HG03558 (cell line): ENCODE results near the gene HNRNPM.

Experiments used
- ATAC-seq: cut with Tn5 transposase; IDR thresholded peaks from one replicate; pipeline ENCODE4 v1.9.1; 2021; ENCODE audit warnings: moderate number of reproducible peaks; ENCODE audit not compliant: unreplicated experiment; ENCODE audit errors: extremely low read depth

The HNRNPM gene

DNA sequence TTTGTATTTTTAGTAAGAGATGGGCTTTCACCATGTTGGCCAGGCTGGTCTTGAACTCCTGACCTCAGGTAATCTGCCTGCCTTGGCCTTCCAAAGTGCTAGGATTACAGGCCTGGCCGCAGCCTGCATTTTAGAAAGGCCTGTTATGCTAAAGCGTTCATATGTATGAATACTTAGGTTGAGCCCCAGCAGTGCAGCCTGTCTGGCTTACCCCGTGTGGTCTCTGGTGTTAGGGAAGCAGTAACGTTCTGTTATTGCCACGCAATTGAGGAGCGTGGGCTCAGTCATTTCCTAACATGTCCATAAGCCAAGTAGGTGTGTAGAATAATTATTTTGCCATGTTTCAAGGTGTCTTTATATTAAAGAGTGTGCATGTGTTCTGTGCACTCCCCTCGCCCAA lies 14.3 kb downstream of the HNRNPM start:
- ATAC-seq, result no peak

DNA sequence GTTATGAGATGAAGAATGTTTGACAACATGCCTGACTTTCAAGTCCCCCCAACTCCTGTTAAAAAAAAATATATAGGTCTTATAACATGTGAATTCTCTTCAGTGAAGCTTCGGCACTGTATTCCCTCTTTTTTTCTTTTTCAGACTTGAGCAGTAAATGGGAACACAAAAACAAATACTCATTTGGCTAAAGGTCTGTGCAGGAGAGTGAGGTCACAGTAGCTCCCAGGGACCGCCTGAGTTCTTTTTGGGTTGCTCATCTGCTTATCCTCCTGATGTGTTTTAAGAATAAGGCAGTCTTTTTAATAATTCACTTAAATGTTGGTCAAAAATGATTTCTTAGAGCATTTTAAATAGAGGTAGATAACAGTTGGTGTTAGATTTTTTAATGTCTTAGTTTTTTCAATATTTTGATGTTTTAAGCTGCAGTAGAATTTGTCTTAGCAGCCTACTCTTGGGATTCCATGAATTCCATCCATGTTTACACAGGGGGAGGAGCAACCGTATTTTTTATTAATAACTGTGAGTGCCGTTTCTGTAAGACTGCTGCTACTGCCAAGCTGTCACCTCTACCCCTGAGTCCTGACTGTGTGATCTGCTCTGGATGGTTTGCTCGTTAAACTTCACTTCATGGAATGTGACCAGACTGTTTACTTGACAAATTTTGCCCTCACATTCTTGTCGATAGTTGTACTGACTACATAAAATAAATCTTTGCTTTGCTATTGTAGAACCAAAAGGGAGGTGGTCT lies 14.9 kb downstream of the HNRNPM start:
- ATAC-seq, result no peak

DNA sequence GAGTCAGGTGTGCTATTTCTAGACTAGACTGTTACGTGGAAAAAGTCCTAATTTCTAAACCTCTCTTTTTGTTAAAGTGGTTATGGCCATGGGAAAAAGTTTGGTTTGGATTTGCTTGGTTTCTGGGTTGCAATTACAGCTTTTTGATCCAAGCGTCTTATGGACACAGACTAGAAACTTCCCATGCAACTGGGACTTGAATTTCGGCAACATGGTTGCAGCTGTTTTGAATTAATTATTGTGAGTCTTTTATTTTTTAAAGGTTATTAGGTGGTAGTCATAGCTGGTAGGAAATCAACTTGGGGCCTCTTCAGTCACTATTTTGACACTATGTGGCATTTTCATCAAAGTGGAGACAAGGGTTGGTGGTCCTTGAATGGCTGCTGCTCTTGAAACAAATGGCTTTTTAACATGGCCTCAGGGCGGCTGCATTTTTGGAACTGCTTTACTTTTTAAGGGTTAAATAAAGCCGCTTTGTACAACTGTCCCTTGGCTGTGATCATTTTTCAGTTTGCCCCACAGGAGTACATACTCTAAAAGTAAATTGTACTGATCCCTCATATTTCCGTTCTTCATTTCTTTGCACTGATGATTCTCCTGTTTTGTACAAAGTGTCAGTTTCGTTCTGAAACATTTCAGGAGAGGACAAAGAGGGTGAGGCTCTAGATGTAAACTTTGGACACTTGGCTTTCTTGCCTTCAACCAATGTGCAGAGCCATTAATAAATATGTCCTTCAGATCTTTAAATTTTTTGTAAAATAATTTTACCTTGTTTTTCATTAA lies 15.9 kb downstream of the HNRNPM start:
- ATAC-seq, result no peak

DNA sequence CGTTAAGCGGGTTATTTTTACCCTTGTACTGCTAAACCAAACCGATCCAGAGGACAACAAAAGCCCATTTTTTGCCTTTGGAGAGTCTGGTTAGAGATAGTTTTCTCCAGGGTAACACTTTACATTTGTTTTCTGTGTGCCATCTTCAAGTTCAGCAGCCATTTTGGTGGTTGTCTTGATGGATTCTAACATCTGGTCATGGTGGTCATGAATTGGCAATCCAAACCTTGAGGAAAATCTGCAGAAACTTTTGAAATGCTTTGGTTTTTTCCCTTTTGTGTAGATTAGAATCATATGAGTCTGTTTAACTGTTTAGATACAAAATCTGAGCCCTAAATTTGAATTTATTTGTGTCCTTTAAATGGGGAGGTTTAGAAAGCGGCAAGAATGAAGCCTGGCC lies 16.6 kb downstream of the HNRNPM start:
- ATAC-seq, result no peak

DNA sequence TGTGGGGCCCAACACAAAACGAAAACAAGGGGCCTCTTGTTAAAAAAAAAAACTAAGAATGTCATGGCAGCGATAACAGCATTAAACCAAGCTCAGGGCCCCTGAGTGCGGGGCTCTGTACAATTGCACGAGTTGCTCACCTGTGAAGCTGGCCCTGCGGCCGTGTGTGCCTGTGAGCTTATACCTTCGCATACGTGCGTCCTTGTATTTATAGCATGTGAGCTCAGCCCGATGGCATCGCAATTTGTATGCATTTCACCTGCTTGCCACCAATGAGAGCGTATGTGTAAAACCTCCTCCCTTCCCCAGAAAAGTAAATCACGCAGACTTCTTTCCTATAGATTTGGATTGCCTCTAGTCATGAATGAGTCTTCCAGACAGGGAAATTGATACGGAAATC lies 17.1 kb downstream of the HNRNPM start:
- no peak for ATAC-seq

DNA sequence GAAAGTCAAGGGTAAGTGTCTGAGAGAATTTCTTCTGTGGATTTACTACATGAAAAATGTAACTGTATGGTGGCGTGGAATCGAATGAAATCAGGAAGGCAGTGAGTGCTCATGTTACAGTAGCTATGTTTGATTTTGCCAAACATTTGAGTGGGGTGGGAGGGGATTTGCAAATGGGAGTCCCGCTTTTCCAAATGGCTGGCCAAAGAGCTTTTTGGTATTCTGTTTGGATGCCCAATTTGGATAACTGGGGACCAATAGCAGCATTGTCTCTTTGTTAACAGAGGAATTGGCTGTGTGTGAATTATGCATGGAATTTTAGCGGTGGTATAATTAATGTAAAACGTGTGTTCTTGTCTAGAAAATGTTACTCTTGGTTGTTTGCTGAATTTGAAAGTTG lies 17.8 kb downstream of the HNRNPM start:
- no peak for ATAC-seq

DNA sequence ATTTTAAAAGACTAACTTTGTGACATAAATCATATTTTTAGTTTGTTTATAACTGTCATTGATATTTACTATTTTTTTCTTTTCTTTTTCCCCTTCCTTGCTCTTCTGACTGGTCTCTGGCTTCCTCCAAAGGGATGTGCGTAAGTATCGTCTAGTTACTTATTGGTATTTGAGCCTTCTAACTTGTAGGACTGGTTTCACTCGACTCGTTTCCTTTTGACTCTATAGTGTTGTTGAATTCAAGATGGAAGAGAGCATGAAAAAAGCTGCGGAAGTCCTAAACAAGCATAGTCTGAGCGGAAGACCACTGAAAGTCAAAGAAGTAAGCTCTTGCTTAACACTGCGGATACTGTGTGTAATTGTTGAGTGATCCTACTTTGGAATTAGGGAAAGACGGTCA lies 18.6 kb downstream of the HNRNPM start:
- no peak for ATAC-seq

DNA sequence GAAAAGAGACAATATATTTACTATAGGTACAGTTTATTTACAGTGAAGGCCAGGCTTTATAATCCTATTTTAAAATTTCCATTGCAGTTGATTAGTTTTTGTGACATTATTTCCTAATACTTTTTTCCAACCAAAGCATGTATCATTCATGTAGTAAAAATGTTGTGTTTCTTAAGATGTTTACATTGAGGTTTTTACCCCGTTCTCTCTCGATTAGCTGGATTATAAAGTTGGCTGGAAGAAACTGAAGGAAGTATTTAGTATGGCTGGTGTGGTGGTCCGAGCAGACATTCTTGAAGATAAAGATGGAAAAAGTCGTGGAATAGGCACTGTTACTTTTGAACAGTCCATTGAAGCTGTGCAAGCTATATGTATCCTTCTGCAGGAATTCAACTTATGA lies 21.2 kb downstream of the HNRNPM start:
- ATAC-seq, result no peak

DNA sequence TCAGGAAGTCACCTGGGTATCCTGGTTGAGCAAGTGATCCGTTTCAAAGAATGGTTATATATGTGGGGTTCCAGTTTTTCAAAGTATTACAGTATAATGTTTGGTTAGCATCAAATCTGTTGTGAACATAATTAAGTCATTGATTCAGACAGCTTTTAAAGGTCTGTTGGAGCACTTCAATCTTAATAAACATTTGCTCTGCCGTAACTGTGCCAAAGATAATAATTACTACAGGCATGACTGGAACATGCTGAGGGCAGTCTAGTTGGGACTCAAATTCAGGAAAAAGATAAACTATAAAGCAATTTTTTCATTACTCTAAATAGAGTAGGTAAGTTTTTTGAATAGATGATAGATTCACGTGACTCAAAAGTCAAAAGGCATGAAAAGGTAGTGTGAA lies 23.3 kb downstream of the HNRNPM start:
- ATAC-seq, result no peak

DNA sequence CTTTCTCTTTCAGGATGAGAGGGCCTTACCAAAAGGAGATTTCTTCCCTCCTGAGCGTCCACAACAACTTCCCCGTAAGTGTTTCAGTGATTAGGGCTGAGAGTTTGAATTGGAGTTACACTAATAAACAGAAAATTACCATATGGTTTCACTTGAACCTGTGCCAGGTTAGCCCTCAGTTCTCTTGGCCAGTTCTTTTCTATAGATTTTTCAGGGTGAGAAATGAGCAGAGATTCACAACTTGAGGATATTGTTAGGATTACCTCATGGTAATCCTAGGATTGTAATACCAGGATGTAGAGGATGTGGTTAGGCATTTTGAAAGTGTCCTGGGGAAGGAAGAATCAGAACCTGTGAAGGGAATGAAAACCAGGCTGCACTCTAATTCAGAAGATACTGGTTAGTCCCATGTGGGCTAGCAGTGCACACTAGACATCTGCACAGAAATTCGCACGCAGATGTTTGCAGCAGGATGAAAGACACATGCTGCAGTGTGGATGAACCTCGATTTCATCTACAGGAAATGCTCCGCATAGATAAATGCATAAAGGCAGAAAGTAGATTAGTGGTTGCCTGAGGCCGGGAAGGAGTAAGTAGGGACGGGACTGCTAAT lies 24.1 kb downstream of the HNRNPM start:
- no peak for ATAC-seq

DNA sequence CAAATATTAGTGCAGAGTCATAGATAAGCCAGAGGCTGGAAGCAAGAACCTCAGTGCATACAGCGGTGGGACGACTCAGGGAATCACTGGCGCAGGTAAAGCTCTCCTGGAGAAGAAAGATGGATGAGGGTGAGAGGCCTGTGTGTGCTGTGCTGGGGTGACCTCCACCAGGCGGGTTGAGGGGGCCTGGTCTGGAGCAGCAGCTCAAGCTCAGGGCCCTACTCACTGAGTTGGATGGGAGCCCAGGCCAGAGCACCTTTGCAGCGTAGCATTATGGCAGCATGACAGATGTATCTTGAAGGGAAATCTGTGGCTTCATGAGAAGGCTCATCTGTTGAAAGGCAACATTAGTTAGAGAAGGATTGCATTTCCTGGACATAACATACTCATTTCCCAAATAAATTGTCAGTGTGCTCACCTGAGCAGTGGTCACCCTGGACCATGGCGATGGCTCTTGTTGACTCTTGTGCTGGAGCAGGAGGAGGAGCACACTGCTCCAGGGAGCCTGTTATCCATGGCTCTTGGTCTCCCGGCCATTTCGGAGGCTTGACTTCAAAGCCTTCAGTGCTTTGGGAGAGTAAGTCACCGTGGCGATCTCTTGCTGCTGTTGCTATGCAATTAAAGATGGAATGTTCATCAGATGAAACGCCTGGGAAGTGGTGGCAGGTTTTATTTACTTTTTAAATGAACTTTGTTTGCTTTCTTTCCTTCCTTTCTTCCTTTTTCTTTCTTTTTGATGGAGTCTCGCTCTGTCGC lies 25.0 kb downstream of the HNRNPM start:
- no peak for ATAC-seq

DNA sequence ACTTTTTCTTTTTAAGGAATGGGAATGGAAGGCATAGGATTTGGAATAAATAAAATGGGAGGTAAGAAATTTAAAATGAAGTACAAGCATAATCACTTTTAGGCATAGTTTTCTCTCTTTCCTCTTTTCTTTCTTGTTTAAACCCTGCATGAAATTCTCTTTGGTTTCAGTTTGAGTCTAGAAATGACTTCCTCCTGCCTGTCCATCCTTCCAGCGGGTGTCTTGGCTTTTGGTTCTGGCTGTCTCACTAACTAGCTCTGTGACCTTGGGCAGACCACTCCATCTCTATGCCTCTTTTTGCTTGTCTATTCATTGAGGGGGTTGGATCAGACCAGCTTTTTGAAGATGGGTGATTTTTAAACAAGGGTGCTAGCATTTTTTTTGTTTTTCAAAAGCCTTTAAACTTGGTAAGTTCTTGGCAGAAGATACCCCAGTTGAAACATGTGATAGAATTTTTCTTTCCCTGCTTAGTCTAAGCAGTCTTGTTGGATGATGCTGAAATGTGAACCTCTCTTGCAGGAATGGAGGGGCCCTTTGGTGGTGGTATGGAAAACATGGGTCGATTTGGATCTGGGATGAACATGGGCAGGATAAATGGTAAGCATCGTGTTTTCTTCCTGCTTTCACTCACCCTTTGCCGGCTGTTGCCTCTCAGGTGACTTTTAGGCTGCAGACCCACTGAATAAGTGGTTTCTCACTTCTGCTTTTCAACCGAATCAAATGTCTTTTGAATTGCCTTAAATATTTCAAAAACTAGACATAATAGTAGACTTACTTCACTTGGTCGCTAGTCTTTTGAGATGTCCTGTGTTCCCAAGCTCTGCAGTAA lies 29.1 kb downstream of the HNRNPM start:
- ATAC-seq, result no peak

DNA sequence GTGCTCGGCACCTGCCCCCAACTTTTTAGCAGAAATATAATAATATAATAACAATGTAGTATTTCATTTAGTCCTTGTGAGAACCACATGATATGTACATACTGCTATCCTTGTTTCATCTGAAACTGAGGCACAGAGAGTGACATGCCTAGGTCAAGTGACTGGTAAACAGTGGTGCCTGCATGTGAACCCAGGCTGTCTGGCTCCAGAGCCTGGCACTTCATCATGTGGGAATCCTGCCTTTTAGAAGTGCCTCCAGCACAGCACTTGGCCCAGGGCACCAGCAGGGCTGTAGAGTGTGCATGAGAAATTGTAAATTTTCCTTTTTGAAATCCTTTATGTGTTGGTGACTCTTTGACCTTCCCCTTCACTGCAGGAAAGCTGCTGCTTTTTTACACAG lies 30.2 kb downstream of the HNRNPM start:
- no peak for ATAC-seq

DNA sequence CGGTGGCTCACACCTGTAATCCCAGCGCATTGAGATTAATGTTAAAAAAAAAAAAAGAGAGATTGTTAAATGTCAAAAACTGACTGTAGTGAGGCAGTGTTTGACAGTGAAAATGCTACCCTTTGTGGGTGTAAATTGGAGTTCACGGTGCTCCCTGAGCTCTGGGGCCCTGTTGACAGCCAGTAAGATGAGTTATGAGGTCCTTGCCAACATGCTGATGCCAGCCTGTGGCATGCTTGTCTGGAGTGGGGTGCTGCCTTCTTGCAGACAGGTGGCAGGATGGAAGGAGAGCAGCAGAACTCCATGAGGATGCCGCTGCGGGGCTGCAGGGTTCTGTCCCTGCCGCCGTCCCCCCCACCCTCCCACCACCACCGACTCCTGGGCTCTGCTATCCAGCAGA lies 31.7 kb downstream of the HNRNPM start:
- ATAC-seq, result no peak

DNA sequence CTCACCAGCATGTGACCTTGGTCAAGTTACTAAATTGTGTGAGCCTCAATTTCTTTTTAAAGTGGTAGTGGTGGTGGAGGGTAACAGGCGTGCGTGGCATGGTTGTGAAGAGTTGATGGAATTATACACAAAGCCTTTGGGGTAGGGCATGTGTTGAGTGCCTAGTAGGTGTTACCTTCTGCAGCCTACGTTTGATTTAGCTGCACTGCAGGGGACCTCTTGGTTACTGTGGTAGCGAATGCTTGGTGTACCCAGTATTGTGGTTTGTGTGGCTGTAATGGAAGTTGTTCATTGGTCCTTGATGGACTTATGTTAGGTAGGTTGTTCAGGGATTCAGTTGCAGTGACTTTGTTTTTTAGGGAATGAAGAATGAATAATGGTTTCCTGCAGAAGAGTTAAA lies 33.1 kb downstream of the HNRNPM start:
- no peak for ATAC-seq

DNA sequence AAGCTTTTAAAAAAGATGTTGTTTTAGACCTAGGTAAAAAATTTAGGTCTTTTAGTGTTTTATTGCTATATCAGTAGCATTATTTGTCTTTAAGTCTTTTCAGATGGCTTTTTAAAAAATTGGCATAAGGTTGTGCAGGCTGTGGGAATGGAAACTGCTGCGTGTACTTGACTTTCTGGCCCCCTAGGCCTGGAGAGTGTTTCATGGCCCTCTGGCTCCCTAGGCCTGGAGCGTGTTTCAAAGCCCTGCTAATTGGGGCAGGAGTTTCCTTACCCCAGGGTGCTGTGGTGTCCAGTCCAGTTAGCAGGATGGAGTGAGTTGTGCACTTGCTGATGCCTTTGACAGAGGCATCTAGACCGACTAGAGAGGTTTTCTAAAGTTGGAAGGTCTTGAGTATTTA lies 33.8 kb downstream of the HNRNPM start:
- no peak for ATAC-seq

DNA sequence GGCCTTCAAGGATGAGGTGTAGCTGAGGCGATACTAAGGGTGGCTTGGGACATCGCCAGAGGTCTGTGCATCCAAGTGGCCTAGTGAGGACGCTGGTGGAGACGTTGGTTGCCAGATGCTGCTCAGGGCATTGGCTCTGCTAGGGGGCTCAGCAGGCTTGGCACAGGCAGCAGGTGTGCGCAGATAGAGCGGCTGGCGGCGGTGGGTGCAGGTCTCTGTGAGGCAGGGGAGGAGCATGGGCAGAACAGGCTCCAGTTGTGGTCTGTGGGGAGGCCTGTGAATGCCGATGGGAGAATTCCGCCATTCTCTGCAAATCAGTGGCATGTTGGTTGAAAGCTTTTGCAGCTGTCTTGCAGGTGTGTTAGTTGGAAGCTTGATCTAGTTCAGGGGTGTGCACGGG lies 36.4 kb downstream of the HNRNPM start:
- ATAC-seq, result no peak

DNA sequence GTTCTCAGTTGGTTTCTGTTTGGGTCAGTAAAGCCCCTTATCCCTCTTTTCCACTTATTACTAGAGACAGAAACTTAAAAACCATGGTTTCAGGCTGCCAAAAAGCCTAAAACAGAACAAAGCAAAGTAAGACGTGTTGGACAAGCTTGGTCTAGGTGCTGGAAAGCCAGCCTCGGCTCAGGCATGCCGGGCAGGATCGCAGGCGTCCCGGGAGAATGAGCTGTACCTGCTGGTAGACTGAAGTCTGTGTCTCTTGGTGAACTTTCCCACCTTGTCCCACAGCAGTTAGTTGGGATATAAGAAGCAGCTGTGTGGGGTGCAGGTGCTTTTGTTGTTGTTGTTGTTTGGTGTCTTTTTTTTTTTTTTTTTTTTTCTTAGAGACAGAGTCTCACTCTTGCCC lies 36.8 kb downstream of the HNRNPM start:
- ATAC-seq, result no peak

DNA sequence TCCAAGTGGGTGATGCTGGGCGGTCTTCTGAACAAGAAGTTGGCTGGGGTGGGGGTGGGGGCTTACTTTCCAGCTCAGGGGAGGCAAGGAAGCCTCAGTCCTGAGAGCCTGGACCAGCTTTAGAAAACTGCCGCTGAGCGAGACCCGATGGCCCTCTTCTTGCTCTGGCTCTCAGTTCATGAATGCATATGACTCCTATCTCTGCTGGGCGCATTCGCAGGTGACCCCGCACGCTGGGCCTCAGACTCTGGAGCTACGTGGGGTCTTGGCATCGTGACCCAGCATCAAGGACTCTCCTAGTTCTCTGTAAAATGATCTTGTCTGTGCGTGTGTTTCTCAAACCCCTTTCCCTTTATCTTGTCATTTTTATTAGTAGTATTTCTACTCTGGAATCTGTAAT lies 37.9 kb downstream of the HNRNPM start:
- no peak for ATAC-seq

DNA sequence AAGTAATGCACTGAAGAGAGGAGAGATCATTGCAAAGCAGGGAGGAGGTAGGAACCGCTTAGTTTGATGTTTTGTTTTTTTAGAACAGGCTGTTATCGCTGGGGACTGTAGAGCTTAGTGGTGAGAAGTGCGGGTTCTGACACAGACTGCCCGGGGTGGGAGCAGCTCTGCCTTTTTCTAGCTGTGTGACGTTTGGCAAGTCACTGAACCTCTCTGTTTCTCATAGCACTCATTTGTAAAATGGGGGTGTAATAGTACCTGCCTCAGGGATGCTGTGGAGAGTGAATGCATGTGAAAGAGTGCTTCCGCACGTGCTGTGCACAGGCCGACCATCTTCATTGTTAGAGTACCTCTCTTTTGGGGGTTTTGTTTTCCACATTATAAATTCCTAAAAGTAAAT lies 38.4 kb downstream of the HNRNPM start:
- ATAC-seq, result no peak
